ENCODE results near the gene RAB27A.

GRCh38 chr15:55246567-55246966 is 43.0 kb downstream of the RAB27A start:
- TF ChIP-seq POLR2A (conservative IDR thresholded peaks at IDR 0.05) (no peak), ZBTB7A (IDR thresholded peaks at IDR 0.05; ENCODE audit: borderline replicate concordance, control insufficient read depth, low read depth, low read length) (no peak), CTBP1 (IDR thresholded peaks at IDR 0.05; ENCODE audit: borderline replicate concordance) (no peak)
